ENCODE data around the gene TTC1.
A peak's percentile ranks its signal among the peaks of the same experiment; 100 is the strongest.

Gene TTC1

DNA sequence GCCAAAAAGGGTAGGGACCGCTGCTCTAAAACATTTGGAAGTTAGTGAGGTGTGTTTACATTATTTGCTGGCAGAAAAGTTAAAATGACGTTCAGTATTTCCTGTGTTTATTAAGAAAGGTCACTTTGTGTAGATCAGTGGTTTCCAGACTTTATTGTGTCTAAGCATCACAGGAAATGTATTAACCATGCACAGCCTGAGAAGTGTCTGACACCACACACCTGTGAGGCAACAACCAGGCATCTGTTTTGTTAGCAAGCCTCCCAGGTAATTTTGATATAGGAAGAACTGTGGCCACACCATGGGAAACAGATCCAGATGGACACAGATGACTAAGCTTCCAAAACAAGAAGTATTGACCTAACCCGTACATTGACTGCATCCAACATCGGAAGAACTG is 12.0 kb downstream of the TTC1 start:
- H3K18ac ChIP-seq (ENCODE audit: low read length): no peak overlapping the region
- H2BK12ac ChIP-seq (ENCODE audit: low read length): no peak overlapping the region
- H3K4me2 ChIP-seq (ENCODE audit: low read length): no peak overlapping the region
- H3K4ac ChIP-seq (ENCODE audit: low read depth, low read length): no peak overlapping the region
- no peaks in the 10 kb centered on the region for H3K27me3 ChIP-seq (ENCODE audit: insufficient read depth, low read length)
- no peak for DNase-seq
- H3K4me1 ChIP-seq (ENCODE audit: control insufficient read depth in 1 of 2, insufficient read depth in 2 of 2, low read length in 2 of 2): no peaks in the 10 kb centered on the region
- no peak overlapping the region for H4K8ac ChIP-seq (ENCODE audit: low read depth, low read length)
- no peak overlapping the region for H4K91ac ChIP-seq (ENCODE audit: low read depth, low read length)
- H2AK5ac ChIP-seq (ENCODE audit: low read length): no peak overlapping the region
- H3K27ac ChIP-seq (ENCODE audit: low read depth, low read length): no peak overlapping the region
- H3K4me3 ChIP-seq (ENCODE audit: low read depth, low read length): no peak overlapping the region
- no peak overlapping the region for H2AFZ ChIP-seq (ENCODE audit: insufficient read depth, low read length, poor library complexity)
- no peaks in the 10 kb centered on the region for H3K79me1 ChIP-seq (ENCODE audit: low read length)
- WGBS (ENCODE audit: extremely low coverage, insufficient coverage, insufficient read length): no CpG with 5 or more reads among the region's 4 CpGs
- H4K12ac ChIP-seq (ENCODE audit: low read depth, low read length): no peak overlapping the region
- no peak overlapping the region for H3K9ac ChIP-seq (ENCODE audit: low read length)
- H3K79me2 ChIP-seq (ENCODE audit: control insufficient read depth, insufficient read depth, low read length, poor library complexity): no peaks in the 10 kb centered on the region
- H3K36me3 ChIP-seq (ENCODE audit: control insufficient read depth in 1 of 2, insufficient read depth in 2 of 2, low read length in 2 of 2): peaks cover 7% of the 10 kb centered on the region in 2 experiments
- no peaks in the 10 kb centered on the region for H3K9me3 ChIP-seq (ENCODE audit: insufficient read depth, low read depth, low read length)
- no peak overlapping the region for H3K23ac ChIP-seq (ENCODE audit: low read length)
- no peak overlapping the region for H2BK120ac ChIP-seq (ENCODE audit: insufficient read depth, low read length, poor library complexity)
- H2BK5ac ChIP-seq (ENCODE audit: low read depth, low read length, poor library complexity): no peak overlapping the region
- H3K14ac ChIP-seq (ENCODE audit: low read length): no peak overlapping the region

DNA sequence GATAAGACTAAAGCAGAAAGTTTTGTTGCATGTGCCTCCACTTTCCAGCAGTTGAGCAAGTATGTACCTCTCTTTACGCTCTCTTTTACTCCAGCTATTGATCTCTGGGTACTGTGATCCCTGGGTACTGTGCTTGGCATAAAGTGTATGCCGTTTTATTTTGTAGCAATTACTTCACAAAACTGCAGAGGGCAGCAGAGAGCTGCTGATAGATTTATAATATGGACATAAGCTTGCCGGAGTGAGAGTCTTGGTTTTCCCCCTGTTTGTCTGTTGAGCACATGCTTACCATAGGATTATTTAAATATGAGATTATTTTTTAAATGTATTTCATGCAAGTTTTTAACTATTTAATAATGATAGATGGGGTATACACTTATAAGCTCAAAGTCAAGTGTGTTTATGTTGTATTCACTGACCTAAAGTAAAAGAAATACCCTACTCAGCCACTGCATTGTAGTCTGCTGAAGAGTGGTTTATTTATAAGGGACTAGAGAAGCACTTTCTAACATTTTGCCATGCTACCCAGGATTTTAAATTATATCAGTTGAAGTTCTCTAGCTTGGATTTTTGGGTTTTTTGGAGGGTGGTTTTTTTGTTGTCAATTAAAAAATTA is 13.0 kb downstream of the TTC1 start:
- no peak overlapping the region for H3K23ac ChIP-seq (ENCODE audit: low read length)
- no peaks in the 10 kb centered on the region for H3K27me3 ChIP-seq (ENCODE audit: insufficient read depth, low read length)
- H2BK5ac ChIP-seq (ENCODE audit: low read depth, low read length, poor library complexity): no peak overlapping the region
- H2BK120ac ChIP-seq (ENCODE audit: insufficient read depth, low read length, poor library complexity): no peak overlapping the region
- WGBS (ENCODE audit: extremely low coverage, insufficient coverage, insufficient read length): no CpG with 5 or more reads among the region's 3 CpGs
- H3K4me1 ChIP-seq (ENCODE audit: control insufficient read depth in 1 of 2, insufficient read depth in 2 of 2, low read length in 2 of 2): no peaks in the 10 kb centered on the region
- DNase-seq: peak; percentile 35 to 87
- no peaks in the 10 kb centered on the region for H3K79me1 ChIP-seq (ENCODE audit: low read length)
- H2BK12ac ChIP-seq (ENCODE audit: low read length): no peak overlapping the region
- no peak overlapping the region for H3K4me2 ChIP-seq (ENCODE audit: low read length)
- peaks cover 7% of the 10 kb centered on the region in 2 experiments for H3K36me3 ChIP-seq (ENCODE audit: control insufficient read depth in 1 of 2, insufficient read depth in 2 of 2, low read length in 2 of 2)
- no peak overlapping the region for H4K8ac ChIP-seq (ENCODE audit: low read depth, low read length)
- no peaks in the 10 kb centered on the region for H3K9me3 ChIP-seq (ENCODE audit: insufficient read depth, low read depth, low read length)
- H3K27ac ChIP-seq (ENCODE audit: low read depth, low read length): no peak overlapping the region
- H3K4me3 ChIP-seq (ENCODE audit: low read depth, low read length): no peak overlapping the region
- H3K14ac ChIP-seq (ENCODE audit: low read length): no peak overlapping the region
- no peak overlapping the region for H3K18ac ChIP-seq (ENCODE audit: low read length)
- H3K9ac ChIP-seq (ENCODE audit: low read length): no peak overlapping the region
- H3K4ac ChIP-seq (ENCODE audit: low read depth, low read length): no peak overlapping the region
- H2AK5ac ChIP-seq (ENCODE audit: low read length): no peak overlapping the region
- H3K79me2 ChIP-seq (ENCODE audit: control insufficient read depth, insufficient read depth, low read length, poor library complexity): no peaks in the 10 kb centered on the region
- no peak overlapping the region for H2AFZ ChIP-seq (ENCODE audit: insufficient read depth, low read length, poor library complexity)
- H4K12ac ChIP-seq (ENCODE audit: low read depth, low read length): no peak overlapping the region
- H4K91ac ChIP-seq (ENCODE audit: low read depth, low read length): no peak overlapping the region

DNA sequence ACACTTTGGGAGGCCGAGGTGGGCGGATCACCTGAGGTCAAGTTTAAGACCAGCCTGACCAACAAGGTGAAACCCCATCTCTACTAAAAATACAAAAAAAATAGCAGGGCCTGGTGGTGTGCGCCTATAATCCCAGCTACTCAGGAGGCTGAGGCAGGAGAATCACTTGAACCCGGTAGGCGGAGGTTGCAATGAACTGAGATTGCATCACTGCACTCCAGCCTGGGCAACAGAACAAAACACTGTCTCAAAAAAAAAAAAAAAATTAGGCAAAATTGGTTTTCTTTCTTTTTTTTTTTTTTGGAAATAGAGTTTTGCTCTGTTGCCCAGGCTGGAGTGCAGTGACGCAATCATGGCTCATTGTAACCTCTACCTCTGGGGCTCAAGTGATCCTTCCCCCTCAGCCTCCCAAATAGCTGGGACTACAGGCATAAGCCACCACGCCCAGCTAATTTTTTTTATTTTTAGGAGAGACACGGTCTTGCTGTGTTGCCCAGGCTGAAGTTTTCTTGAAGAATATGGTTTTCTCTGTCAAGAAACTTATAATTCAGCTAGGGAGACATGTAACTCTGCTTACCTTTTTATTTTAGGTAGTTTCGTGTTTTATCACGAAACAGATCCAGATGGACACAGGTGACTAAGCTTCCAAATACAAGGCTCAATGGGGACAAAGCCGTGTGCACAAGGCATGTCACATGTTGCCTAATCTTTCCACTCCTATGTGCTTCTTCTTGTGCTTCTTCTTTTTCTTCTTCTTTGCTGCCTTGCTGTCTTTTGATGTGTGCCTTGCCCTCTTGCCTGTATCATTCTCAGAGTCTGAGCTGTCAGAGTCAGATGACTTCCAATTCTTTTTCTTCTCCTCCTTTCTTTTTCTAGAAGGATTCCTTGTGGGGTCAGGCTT is 14.3 kb downstream of the TTC1 start:
- no peak overlapping the region for H4K91ac ChIP-seq (ENCODE audit: low read depth, low read length)
- no peak overlapping the region for H2BK120ac ChIP-seq (ENCODE audit: insufficient read depth, low read length, poor library complexity)
- no peak overlapping the region for H3K9ac ChIP-seq (ENCODE audit: low read length)
- H3K23ac ChIP-seq (ENCODE audit: low read length): no peak overlapping the region
- no peaks in the 10 kb centered on the region for H3K9me3 ChIP-seq (ENCODE audit: insufficient read depth, low read depth, low read length)
- no peak overlapping the region for H3K18ac ChIP-seq (ENCODE audit: low read length)
- no peak overlapping the region for H2BK5ac ChIP-seq (ENCODE audit: low read depth, low read length, poor library complexity)
- no peak overlapping the region for H3K4me3 ChIP-seq (ENCODE audit: low read depth, low read length)
- H2AFZ ChIP-seq (ENCODE audit: insufficient read depth, low read length, poor library complexity): no peak overlapping the region
- no peak overlapping the region for H3K4ac ChIP-seq (ENCODE audit: low read depth, low read length)
- H3K79me2 ChIP-seq (ENCODE audit: control insufficient read depth, insufficient read depth, low read length, poor library complexity): no peaks in the 10 kb centered on the region
- H2BK12ac ChIP-seq (ENCODE audit: low read length): no peak overlapping the region
- peaks cover 8 to 9% of the 10 kb centered on the region in 2 experiments for H3K36me3 ChIP-seq (ENCODE audit: control insufficient read depth in 1 of 2, insufficient read depth in 2 of 2, low read length in 2 of 2)
- H3K14ac ChIP-seq (ENCODE audit: low read length): no peak overlapping the region
- no peak for DNase-seq
- H3K4me1 ChIP-seq (ENCODE audit: control insufficient read depth in 1 of 2, insufficient read depth in 2 of 2, low read length in 2 of 2): no peaks in the 10 kb centered on the region
- no CpG with 5 or more reads among the region's 11 CpGs for WGBS (ENCODE audit: extremely low coverage, insufficient coverage, insufficient read length)
- H4K12ac ChIP-seq (ENCODE audit: low read depth, low read length): no peak overlapping the region
- H4K8ac ChIP-seq (ENCODE audit: low read depth, low read length): no peak overlapping the region
- H3K27ac ChIP-seq (ENCODE audit: low read depth, low read length): no peak overlapping the region
- no peaks in the 10 kb centered on the region for H3K27me3 ChIP-seq (ENCODE audit: insufficient read depth, low read length)
- no peak overlapping the region for H2AK5ac ChIP-seq (ENCODE audit: low read length)
- H3K4me2 ChIP-seq (ENCODE audit: low read length): no peak overlapping the region
- no peaks in the 10 kb centered on the region for H3K79me1 ChIP-seq (ENCODE audit: low read length)

DNA sequence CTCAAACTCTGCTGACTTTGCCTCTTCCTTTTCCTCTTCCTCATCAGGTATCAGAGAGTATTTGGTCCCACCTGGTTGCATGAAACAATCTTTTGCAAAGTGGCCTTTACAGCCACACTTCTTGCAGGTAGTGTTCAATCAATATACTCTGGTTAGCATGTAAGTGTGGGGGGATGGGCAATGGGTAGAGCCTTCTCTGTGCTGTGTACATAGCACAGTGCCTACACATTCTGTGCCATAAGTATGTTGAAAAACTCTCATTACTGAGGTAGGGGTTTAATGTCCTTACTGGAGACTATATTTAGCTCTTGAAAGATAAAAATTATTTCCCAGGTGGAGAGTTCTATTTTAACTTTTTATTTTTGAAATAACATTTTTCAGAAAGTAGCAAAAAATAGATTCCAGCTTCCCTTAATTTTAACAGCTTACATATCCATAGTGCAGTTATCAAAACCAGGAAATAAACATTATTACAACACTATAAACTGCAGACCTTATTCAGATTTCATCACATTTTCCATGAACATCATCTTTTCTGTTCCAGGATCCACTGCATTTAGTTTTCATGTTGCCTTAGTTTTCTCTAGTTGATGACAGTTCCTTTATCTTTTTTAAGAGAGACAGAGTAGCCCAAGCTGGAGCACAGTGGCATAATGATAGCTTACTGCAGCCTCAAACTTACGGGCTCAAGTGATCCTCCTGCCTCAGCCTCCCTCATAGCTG is 15.1 kb downstream of the TTC1 start:
- Histone ChIP-seq H3K4ac (ENCODE audit: low read depth, low read length) (no peak overlapping the region), H3K4me2 (ENCODE audit: low read length) (no peak overlapping the region), H3K27ac (ENCODE audit: low read depth, low read length) (no peak overlapping the region), H2BK5ac (ENCODE audit: low read depth, low read length, poor library complexity) (no peak overlapping the region), H3K4me3 (ENCODE audit: low read depth, low read length) (no peak overlapping the region), H2AK5ac (ENCODE audit: low read length) (no peak overlapping the region), H2BK12ac (ENCODE audit: low read length) (no peak overlapping the region), H3K18ac (ENCODE audit: low read length) (no peak overlapping the region), H4K12ac (ENCODE audit: low read depth, low read length) (no peak overlapping the region), H3K9me3 (ENCODE audit: insufficient read depth, low read depth, low read length) (no peaks in the 10 kb centered on the region), H3K23ac (ENCODE audit: low read length) (no peak overlapping the region), H3K36me3 (ENCODE audit: control insufficient read depth in 1 of 2, insufficient read depth in 2 of 2, low read length in 2 of 2) (peaks cover 11 to 12% of the 10 kb centered on the region in 2 experiments), H3K9ac (ENCODE audit: low read length) (peak overlapping the region; percentile 19), H3K27me3 (ENCODE audit: insufficient read depth, low read length) (no peaks in the 10 kb centered on the region), H2AFZ (ENCODE audit: insufficient read depth, low read length, poor library complexity) (no peak overlapping the region), H4K91ac (ENCODE audit: low read depth, low read length) (no peak overlapping the region), H4K8ac (ENCODE audit: low read depth, low read length) (no peak overlapping the region), H3K14ac (ENCODE audit: low read length) (no peak overlapping the region), H3K79me2 (ENCODE audit: control insufficient read depth, insufficient read depth, low read length, poor library complexity) (no peaks in the 10 kb centered on the region), H3K4me1 (ENCODE audit: control insufficient read depth in 1 of 2, insufficient read depth in 2 of 2, low read length in 2 of 2) (no peaks in the 10 kb centered on the region), H3K79me1 (ENCODE audit: low read length) (no peaks in the 10 kb centered on the region), H2BK120ac (ENCODE audit: insufficient read depth, low read length, poor library complexity) (no peak overlapping the region)
- no CpG with 5 or more reads among the region's 1 CpG for WGBS (ENCODE audit: extremely low coverage, insufficient coverage, insufficient read length)
- DNase-seq: no peak
